ENCODE results near the gene SLAMF9. TPM values are rescaled to one million over a fixed set of nuclear protein-coding genes. Genes with fewer than 3 reads are reported as not detected.

The SLAMF9 gene
- polyA plus RNA-seq, 1 donor (not counting 4 experiments of a cell fraction or from before 2014, with no cell fraction given): 0.31 TPM

DNA sequence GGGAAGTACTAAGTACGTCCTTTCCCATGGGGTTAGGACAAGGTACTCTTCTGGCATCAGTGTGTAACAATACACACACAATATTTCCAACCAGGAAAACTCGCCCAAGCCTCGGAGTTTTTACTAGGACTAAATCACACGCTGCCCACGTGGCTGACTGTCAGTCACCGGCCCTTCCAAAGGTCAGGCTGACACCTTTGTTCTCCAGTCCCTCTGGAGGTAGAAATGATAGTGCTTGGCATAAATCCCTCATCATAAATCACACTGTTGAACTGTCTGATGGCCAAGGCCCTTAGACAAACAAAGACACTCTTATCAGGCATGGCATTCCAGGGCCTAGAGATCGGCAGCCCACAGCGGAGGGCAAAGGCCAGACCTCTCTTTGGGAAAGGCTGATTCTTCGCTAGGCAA is 16.9 kb upstream of the SLAMF9 start:
- Histone ChIP-seq H3K79me2 (ENCODE audit: control insufficient read depth, insufficient read depth, low read length) (peaks cover 46% of the 10 kb centered on the region), H3K27ac (ENCODE audit: control insufficient read depth, insufficient read depth, low read length) (no peak overlapping the region), H3K36me3 (ENCODE audit: control insufficient read depth in 2 of 2, extremely low read depth in 1 of 2, insufficient read depth in 2 of 2, low read length in 2 of 2) (peaks cover 18 to 26% of the 10 kb centered on the region in 2 experiments), H3K4me1 (ENCODE audit: control insufficient read depth, extremely low read depth, insufficient read depth, low read length) (no peaks in the 10 kb centered on the region), H2AFZ (ENCODE audit: control insufficient read depth, low read length) (no peak overlapping the region), H3K9me3 (ENCODE audit: control insufficient read depth, low read depth, low read length) (no peaks in the 10 kb centered on the region), H3K9me1 (ENCODE audit: control insufficient read depth, extremely low read depth, insufficient read depth, low read length) (no peaks in the 10 kb centered on the region), H3K9ac (ENCODE audit: control insufficient read depth, extremely low read depth, insufficient read depth, low read length) (no peak overlapping the region), H3K4me2 (ENCODE audit: control insufficient read depth, extremely low read depth, insufficient read depth, low read depth, low read length) (no peak overlapping the region), H3K27me3 (ENCODE audit: control insufficient read depth, extremely low read depth, insufficient read depth, low read length) (no peaks in the 10 kb centered on the region), H4K20me1 (ENCODE audit: control insufficient read depth, extremely low read depth, insufficient read depth, low read length) (peaks cover 11% of the 10 kb centered on the region), H3K4me3 (ENCODE audit: control insufficient read depth in 2 of 3, extremely low read depth in 1 of 3, insufficient read depth in 2 of 3, low read depth in 1 of 3, low read length in 3 of 3) (no peak overlapping the region)
- FAIRE-seq: no peak
- TF ChIP-seq EZH2 (IDR thresholded peaks at IDR 0.05; ENCODE audit: low read length): no peak
- TF ChIP-seq, protein P1, sequence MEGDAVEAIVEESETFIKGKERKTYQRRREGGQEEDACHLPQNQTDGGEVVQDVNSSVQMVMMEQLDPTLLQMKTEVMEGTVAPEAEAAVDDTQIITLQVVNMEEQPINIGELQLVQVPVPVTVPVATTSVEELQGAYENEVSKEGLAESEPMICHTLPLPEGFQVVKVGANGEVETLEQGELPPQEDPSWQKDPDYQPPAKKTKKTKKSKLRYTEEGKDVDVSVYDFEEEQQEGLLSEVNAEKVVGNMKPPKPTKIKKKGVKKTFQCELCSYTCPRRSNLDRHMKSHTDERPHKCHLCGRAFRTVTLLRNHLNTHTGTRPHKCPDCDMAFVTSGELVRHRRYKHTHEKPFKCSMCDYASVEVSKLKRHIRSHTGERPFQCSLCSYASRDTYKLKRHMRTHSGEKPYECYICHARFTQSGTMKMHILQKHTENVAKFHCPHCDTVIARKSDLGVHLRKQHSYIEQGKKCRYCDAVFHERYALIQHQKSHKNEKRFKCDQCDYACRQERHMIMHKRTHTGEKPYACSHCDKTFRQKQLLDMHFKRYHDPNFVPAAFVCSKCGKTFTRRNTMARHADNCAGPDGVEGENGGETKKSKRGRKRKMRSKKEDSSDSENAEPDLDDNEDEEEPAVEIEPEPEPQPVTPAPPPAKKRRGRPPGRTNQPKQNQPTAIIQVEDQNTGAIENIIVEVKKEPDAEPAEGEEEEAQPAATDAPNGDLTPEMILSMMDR (optimal IDR thresholded peaks at IDR 0.05 in 1 of 3, IDR thresholded peaks at IDR 0.05 in 1 of 3, conservative IDR thresholded peaks at IDR 0.05 in 1 of 3; ENCODE audit: extremely low read depth in 1 of 3, insufficient read depth in 2 of 3, low read length in 3 of 3): no peak
- no peak for DNase-seq (ENCODE audit: low read depth, low spot score)
- dilution Hi-C loops (cut with MboI; ENCODE audit: extremely low pct_ligation_motif_present, low sequenced_read_pairs): no loop called here

DNA sequence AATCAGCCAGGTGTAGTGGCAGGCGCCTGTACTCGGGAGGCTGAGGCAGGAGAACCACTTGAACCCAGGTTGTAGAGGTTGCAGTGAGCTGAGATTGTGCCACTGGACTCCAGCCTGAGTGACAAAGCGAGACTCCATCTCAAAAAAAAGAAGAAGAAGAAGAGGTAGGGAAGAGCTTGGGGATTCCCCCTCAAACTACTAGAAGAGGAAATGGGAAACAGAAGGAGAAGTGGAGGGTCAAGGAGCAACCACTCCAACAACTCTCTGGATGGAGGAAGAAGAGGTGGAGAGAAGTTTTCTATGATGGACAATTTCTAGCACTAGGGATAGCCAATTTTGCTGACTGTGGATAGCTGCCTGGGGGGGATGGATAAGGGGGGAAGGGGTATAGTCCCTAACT is 14.9 kb upstream of the SLAMF9 start:
- Histone ChIP-seq H3K4me3 (ENCODE audit: control insufficient read depth in 2 of 3, extremely low read depth in 1 of 3, insufficient read depth in 2 of 3, low read depth in 1 of 3, low read length in 3 of 3) (no peak overlapping the region), H3K36me3 (ENCODE audit: control insufficient read depth in 2 of 2, extremely low read depth in 1 of 2, insufficient read depth in 2 of 2, low read length in 2 of 2) (peaks cover 21 to 29% of the 10 kb centered on the region in 2 experiments), H3K9ac (ENCODE audit: control insufficient read depth, extremely low read depth, insufficient read depth, low read length) (no peak overlapping the region), H3K9me1 (ENCODE audit: control insufficient read depth, extremely low read depth, insufficient read depth, low read length) (no peaks in the 10 kb centered on the region), H4K20me1 (ENCODE audit: control insufficient read depth, extremely low read depth, insufficient read depth, low read length) (peaks cover 7% of the 10 kb centered on the region), H3K79me2 (ENCODE audit: control insufficient read depth, insufficient read depth, low read length) (peaks cover 59% of the 10 kb centered on the region), H3K4me1 (ENCODE audit: control insufficient read depth, extremely low read depth, insufficient read depth, low read length) (peaks cover 14% of the 10 kb centered on the region), H2AFZ (ENCODE audit: control insufficient read depth, low read length) (no peak overlapping the region), H3K4me2 (ENCODE audit: control insufficient read depth, extremely low read depth, insufficient read depth, low read depth, low read length) (no peak overlapping the region), H3K27me3 (ENCODE audit: control insufficient read depth, extremely low read depth, insufficient read depth, low read length) (no peaks in the 10 kb centered on the region), H3K9me3 (ENCODE audit: control insufficient read depth, low read depth, low read length) (no peaks in the 10 kb centered on the region), H3K27ac (ENCODE audit: control insufficient read depth, insufficient read depth, low read length) (no peak overlapping the region)
- DNase-seq (ENCODE audit: low read depth, low spot score) (no peak), FAIRE-seq (no peak)
- dilution Hi-C loops (cut with MboI; ENCODE audit: extremely low pct_ligation_motif_present, low sequenced_read_pairs): no loop called here
- TF ChIP-seq EZH2 (IDR thresholded peaks at IDR 0.05; ENCODE audit: low read length): no peak
- TF ChIP-seq, protein P1 (optimal IDR thresholded peaks at IDR 0.05 in 1 of 3, IDR thresholded peaks at IDR 0.05 in 1 of 3, conservative IDR thresholded peaks at IDR 0.05 in 1 of 3; ENCODE audit: extremely low read depth in 1 of 3, insufficient read depth in 2 of 3, low read length in 3 of 3): no peak
